ENCODE results near the gene ST8SIA1.
"Not testable (repeated sequence)": the region's sequence is repeated elsewhere in the genome, so short reads cannot be mapped to it uniquely, and the experiment has no call there.

The ST8SIA1 gene, protein sequence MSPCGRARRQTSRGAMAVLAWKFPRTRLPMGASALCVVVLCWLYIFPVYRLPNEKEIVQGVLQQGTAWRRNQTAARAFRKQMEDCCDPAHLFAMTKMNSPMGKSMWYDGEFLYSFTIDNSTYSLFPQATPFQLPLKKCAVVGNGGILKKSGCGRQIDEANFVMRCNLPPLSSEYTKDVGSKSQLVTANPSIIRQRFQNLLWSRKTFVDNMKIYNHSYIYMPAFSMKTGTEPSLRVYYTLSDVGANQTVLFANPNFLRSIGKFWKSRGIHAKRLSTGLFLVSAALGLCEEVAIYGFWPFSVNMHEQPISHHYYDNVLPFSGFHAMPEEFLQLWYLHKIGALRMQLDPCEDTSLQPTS

DNA sequence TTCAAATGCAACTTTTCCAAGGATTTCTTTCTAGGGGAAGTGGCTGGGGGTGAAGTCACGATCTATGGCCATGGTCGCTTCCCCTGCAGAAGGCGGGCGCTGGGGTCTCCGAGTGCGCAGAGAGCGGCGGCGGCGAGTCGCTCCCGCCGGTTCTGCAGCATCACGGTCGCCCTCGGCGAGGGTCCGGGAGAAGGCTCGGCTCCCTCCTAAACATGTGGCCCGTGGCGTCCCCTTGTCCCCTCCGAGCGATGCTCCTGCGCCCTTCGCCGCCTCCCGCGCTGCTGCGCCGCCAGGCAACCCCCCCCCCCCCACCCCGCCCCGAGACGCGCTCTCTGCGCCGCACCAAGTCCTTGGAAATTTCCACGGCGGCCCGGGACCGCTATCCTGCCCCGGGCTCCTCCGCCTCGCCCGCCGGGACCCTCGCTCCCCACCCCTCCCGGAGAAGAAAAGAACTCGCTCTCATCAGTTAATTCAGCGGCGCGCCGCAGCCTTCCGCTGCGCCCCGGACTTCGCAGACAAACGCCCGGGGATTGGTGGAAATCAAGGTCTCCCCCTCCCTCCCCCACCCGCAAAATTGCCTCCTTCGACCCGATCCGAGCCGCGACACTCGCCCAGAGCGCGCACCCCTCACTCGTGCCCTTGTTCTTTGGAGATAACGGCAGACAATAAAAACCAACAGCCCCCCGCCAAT lies at the start of gene ST8SIA1:
Gene ST8SIA1, minus strand, starts transcription at position 298 of the 691 bp plus-strand sequence. CDS start 475 bp downstream, outside the sequence.
- Histone ChIP-seq H3K4me3 (peak within 1 kb of the TSS; percentile 60 to 65), H3K9me3 (no peaks in the 10 kb centered on the region), H3K27me3 (no peaks in the 10 kb centered on the region), H3K4me1 (peaks cover 0 to 17% (median 5%) of the 10 kb centered on the region in 4 donors), H3K27ac (peak within 1 kb of the TSS; percentile 17 to 61), H3K36me3 (no peaks in the 10 kb centered on the region)
- intact Hi-C loops (cut with DNase I; ENCODE audit: low total_unique reads): loop anchor here (1.0 to 10.0 kb wide), 4 partner anchors 52 to 252 kb away; no protein-coding TSS in a partner anchor
- DNase-seq: peak in 1 of 2 donors; percentile 28
- TF ChIP-seq, protein P1, sequence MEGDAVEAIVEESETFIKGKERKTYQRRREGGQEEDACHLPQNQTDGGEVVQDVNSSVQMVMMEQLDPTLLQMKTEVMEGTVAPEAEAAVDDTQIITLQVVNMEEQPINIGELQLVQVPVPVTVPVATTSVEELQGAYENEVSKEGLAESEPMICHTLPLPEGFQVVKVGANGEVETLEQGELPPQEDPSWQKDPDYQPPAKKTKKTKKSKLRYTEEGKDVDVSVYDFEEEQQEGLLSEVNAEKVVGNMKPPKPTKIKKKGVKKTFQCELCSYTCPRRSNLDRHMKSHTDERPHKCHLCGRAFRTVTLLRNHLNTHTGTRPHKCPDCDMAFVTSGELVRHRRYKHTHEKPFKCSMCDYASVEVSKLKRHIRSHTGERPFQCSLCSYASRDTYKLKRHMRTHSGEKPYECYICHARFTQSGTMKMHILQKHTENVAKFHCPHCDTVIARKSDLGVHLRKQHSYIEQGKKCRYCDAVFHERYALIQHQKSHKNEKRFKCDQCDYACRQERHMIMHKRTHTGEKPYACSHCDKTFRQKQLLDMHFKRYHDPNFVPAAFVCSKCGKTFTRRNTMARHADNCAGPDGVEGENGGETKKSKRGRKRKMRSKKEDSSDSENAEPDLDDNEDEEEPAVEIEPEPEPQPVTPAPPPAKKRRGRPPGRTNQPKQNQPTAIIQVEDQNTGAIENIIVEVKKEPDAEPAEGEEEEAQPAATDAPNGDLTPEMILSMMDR (IDR thresholded peaks at IDR 0.05): no peak

DNA sequence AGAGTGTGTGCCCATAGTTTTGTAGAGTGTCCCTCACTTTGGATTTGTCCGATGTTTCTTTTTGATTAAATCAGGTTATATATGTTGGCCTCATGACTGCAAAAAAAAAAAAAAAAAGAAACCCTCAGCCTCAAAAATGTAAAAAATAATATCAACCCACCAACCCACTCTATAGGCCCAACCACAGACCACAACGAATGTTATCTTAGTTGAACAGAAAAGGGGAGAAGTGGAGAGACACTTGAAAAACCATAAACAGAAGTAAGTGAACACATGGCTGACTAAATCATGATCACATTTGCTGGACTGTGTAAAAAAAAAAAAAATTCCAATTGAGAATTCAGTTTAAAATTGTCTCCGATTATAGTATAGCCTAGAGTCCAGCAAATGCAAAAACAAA lies 45.5 kb upstream of the ST8SIA1 start:
- no peaks in the 10 kb centered on the region for H3K36me3 ChIP-seq
- H3K4me1 ChIP-seq: peaks cover 0 to 18% (median 13%) of the 10 kb centered on the region in 4 donors
- no peaks in the 10 kb centered on the region for H3K27me3 ChIP-seq
- intact Hi-C loops (cut with DNase I; ENCODE audit: low total_unique reads): no loop called here
- H3K9me3 ChIP-seq: no peaks in the 10 kb centered on the region
- no peak overlapping the region for H3K4me3 ChIP-seq
- TF ChIP-seq, protein P1 (IDR thresholded peaks at IDR 0.05): no peak
- no peak overlapping the region for H3K27ac ChIP-seq
- DNase-seq: no peak

GRCh38 chr12:22377731-22378496 lies 43.4 kb upstream of the ST8SIA1 start:
- peaks cover 0 to 18% (median 13%) of the 10 kb centered on the region in 4 donors for H3K4me1 ChIP-seq
- H3K27ac ChIP-seq: peak overlapping the region in 1 of 2 donors; percentile 2
- intact Hi-C loops (cut with DNase I; ENCODE audit: low total_unique reads): no loop called here
- no peaks in the 10 kb centered on the region for H3K36me3 ChIP-seq
- H3K4me3 ChIP-seq: no peak overlapping the region
- no peaks in the 10 kb centered on the region for H3K27me3 ChIP-seq
- DNase-seq: no peak
- TF ChIP-seq, protein P1 (IDR thresholded peaks at IDR 0.05): no peak
- H3K9me3 ChIP-seq: no peaks in the 10 kb centered on the region

DNA sequence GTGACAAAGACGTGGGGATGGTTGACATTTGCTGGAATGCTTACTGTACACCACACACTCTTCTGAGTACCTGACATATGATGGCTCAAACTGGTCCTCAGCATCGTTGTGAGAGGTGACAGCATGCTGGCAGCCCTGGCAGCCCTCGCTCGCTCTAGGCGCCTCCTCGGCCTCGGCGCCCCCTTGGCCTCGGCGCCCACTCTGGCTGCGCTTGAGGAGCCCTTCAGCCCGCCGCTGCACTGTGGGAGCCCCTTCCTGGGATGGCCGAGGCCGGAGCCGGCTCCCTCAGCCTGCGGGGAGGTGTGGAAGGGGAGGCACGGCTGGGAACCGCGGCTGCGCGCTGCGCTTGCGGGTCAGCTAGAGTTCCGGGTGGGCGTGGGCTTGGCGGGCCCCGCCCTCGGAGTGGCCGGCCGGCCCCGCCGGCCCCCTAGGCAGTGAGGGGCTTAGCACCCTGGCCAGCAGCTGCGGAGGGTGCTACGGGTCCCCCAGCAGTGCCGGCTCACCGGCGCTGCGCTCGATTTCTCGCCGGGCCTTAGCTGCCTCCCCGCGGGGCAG lies 42.2 kb upstream of the ST8SIA1 start:
- H3K27ac ChIP-seq; DNase-seq; intact Hi-C loops (cut with DNase I; ENCODE audit: low total_unique reads); H3K36me3 ChIP-seq; H3K9me3 ChIP-seq; H3K27me3 ChIP-seq; H3K4me3 ChIP-seq: not testable (repeated sequence)
- H3K4me1 ChIP-seq: peaks cover 0 to 18% (median 13%) of the 10 kb centered on the region in 4 donors

- Histone ChIP-seq H3K27ac (no peak overlapping the region), H3K36me3 (no peaks in the 10 kb centered on the region), H3K27me3 (no peaks in the 10 kb centered on the region), H3K4me1 (peaks cover 0 to 18% (median 13%) of the 10 kb centered on the region in 4 donors), H3K9me3 (no peaks in the 10 kb centered on the region), H3K4me3 (no peak overlapping the region)
- intact Hi-C loops (cut with DNase I; ENCODE audit: low total_unique reads): no loop called here
- TF ChIP-seq, protein P1 (IDR thresholded peaks at IDR 0.05): no peak
- DNase-seq: no peak
Measured at GRCh38 chr12:22374508-22374907, 40.0 kb upstream of the ST8SIA1 start.
